Measurements from ENCODE around the gene SLC37A1. TPM values are rescaled to one million over a fixed set of nuclear protein-coding genes. Genes with fewer than 3 reads are reported as not detected.

The SLC37A1 gene
- total RNA-seq, 2 experiments from 2014 or later = 12.7 to 13.3 TPM

GRCh38 chr21:42547001-42547905 is 33.6 kb downstream of the SLC37A1 start:
- peaks cover 10% of the 10 kb centered on the region for H3K4me1 Mint-ChIP-seq
- H3K4me3 Mint-ChIP-seq = no peak overlapping the region
- ChIA-PET POLR2A (no interaction called here), CTCF (no interaction called here)
- H3K27ac Mint-ChIP-seq = no peak overlapping the region
- no peak for DNase-seq
- no peaks in the 10 kb centered on the region for H3K9me3 Mint-ChIP-seq
- H3K36me3 Mint-ChIP-seq (ENCODE audit: low read depth) = peaks cover 13% of the 10 kb centered on the region
- H3K27me3 Mint-ChIP-seq = no peaks in the 10 kb centered on the region

GRCh38 chr21:42547906-42548365 is 34.3 kb downstream of the SLC37A1 start:
- Mint-ChIP-seq H3K27ac (no peak overlapping the region), H3K4me1 (peaks cover 10% of the 10 kb centered on the region), H3K27me3 (no peaks in the 10 kb centered on the region), H3K36me3 (ENCODE audit: low read depth) (peaks cover 13% of the 10 kb centered on the region), H3K4me3 (no peak overlapping the region), H3K9me3 (no peaks in the 10 kb centered on the region)
- no peak for DNase-seq
- POLR2A ChIA-PET = interaction anchor here (0.7 kb wide), 1 partner anchor 21 kb away, joined by 3 read pairs; no protein-coding TSS in a partner anchor
- CTCF ChIA-PET = no interaction called here

GRCh38 chr21:42548687-42549406 is 35.2 kb downstream of the SLC37A1 start:
- Mint-ChIP-seq H3K4me3 (no peak overlapping the region), H3K36me3 (ENCODE audit: low read depth) (peaks cover 10% of the 10 kb centered on the region), H3K4me1 (peaks cover 10% of the 10 kb centered on the region), H3K27ac (no peak overlapping the region), H3K9me3 (no peaks in the 10 kb centered on the region), H3K27me3 (no peaks in the 10 kb centered on the region)
- ChIA-PET POLR2A (interaction anchor here (0.7 to 1.1 kb wide), 2 partner anchors 22 to 34 kb away, joined by 3 read pairs; no protein-coding TSS in a partner anchor), CTCF (interaction anchor here (0.6 kb wide), 1 partner anchor 433 kb away, joined by 4 read pairs; no protein-coding TSS in a partner anchor)
- no peak for DNase-seq

- no peaks in the 10 kb centered on the region for H3K27me3 Mint-ChIP-seq
- no peaks in the 10 kb centered on the region for H3K9me3 Mint-ChIP-seq
- no peak for DNase-seq
- H3K36me3 Mint-ChIP-seq (ENCODE audit: low read depth) = peaks cover 10% of the 10 kb centered on the region
- ChIA-PET POLR2A (no interaction called here), CTCF (no interaction called here)
- no peak overlapping the region for H3K4me3 Mint-ChIP-seq
- H3K27ac Mint-ChIP-seq = no peak overlapping the region
- peaks cover 7% of the 10 kb centered on the region for H3K4me1 Mint-ChIP-seq
Observed at GRCh38 chr21:42550817-42551216, 37.2 kb downstream of the SLC37A1 start.

- H3K9me3 Mint-ChIP-seq = no peaks in the 10 kb centered on the region
- H3K27me3 Mint-ChIP-seq = no peaks in the 10 kb centered on the region
- POLR2A ChIA-PET = no interaction called here
- H3K27ac Mint-ChIP-seq = no peak overlapping the region
- peaks cover 7% of the 10 kb centered on the region for H3K4me1 Mint-ChIP-seq
- CTCF ChIA-PET = no interaction called here
- H3K4me3 Mint-ChIP-seq = no peak overlapping the region
- peaks cover 10% of the 10 kb centered on the region for H3K36me3 Mint-ChIP-seq (ENCODE audit: low read depth)
- DNase-seq = no peak
Observed at GRCh38 chr21:42552407-42553336, 39.0 kb downstream of the SLC37A1 start.

GRCh38 chr21:42553435-42553834 is 39.8 kb downstream of the SLC37A1 start:
- no peaks in the 10 kb centered on the region for H3K27me3 Mint-ChIP-seq
- no peak overlapping the region for H3K4me3 Mint-ChIP-seq
- DNase-seq = no peak
- H3K4me1 Mint-ChIP-seq = peaks cover 3% of the 10 kb centered on the region
- H3K36me3 Mint-ChIP-seq (ENCODE audit: low read depth) = peaks cover 8% of the 10 kb centered on the region
- no peaks in the 10 kb centered on the region for H3K9me3 Mint-ChIP-seq
- no peak overlapping the region for H3K27ac Mint-ChIP-seq
- CTCF ChIA-PET = no interaction called here
- POLR2A ChIA-PET = no interaction called here

GRCh38 chr21:42554251-42554961 is 40.8 kb downstream of the SLC37A1 start:
- no peaks in the 10 kb centered on the region for H3K27me3 Mint-ChIP-seq
- H3K4me3 Mint-ChIP-seq = no peak overlapping the region
- no peaks in the 10 kb centered on the region for H3K4me1 Mint-ChIP-seq
- no peak for DNase-seq
- no peaks in the 10 kb centered on the region for H3K9me3 Mint-ChIP-seq
- ChIA-PET POLR2A (no interaction called here), CTCF (no interaction called here)
- H3K27ac Mint-ChIP-seq = no peak overlapping the region
- H3K36me3 Mint-ChIP-seq (ENCODE audit: low read depth) = peaks cover 4% of the 10 kb centered on the region

GRCh38 chr21:42555756-42556438 is 42.2 kb downstream of the SLC37A1 start:
- Mint-ChIP-seq H3K4me1 (no peaks in the 10 kb centered on the region), H3K9me3 (no peaks in the 10 kb centered on the region), H3K27me3 (no peaks in the 10 kb centered on the region), H3K27ac (no peak overlapping the region), H3K36me3 (ENCODE audit: low read depth) (no peaks in the 10 kb centered on the region), H3K4me3 (no peak overlapping the region)
- DNase-seq = no peak
- CTCF ChIA-PET = no interaction called here
- POLR2A ChIA-PET = no interaction called here

GRCh38 chr21:42556476-42556875 is 42.8 kb downstream of the SLC37A1 start:
- Mint-ChIP-seq H3K36me3 (ENCODE audit: low read depth) (peaks cover 2% of the 10 kb centered on the region), H3K27ac (no peak overlapping the region), H3K27me3 (no peaks in the 10 kb centered on the region), H3K9me3 (no peaks in the 10 kb centered on the region), H3K4me3 (no peak overlapping the region), H3K4me1 (no peaks in the 10 kb centered on the region)
- CTCF ChIA-PET = no interaction called here
- POLR2A ChIA-PET = no interaction called here
- no peak for DNase-seq

GRCh38 chr21:42556960-42557359 is 43.3 kb downstream of the SLC37A1 start:
- Mint-ChIP-seq H3K4me1 (no peaks in the 10 kb centered on the region), H3K4me3 (no peak overlapping the region), H3K27ac (no peak overlapping the region), H3K9me3 (no peaks in the 10 kb centered on the region), H3K36me3 (ENCODE audit: low read depth) (peaks cover 2% of the 10 kb centered on the region), H3K27me3 (no peaks in the 10 kb centered on the region)
- POLR2A ChIA-PET = no interaction called here
- CTCF ChIA-PET = no interaction called here
- no peak for DNase-seq

GRCh38 chr21:42557420-42557819 is 43.8 kb downstream of the SLC37A1 start:
- no peak overlapping the region for H3K27ac Mint-ChIP-seq
- DNase-seq = no peak
- H3K9me3 Mint-ChIP-seq = no peaks in the 10 kb centered on the region
- CTCF ChIA-PET = no interaction called here
- H3K27me3 Mint-ChIP-seq = no peaks in the 10 kb centered on the region
- POLR2A ChIA-PET = no interaction called here
- H3K36me3 Mint-ChIP-seq (ENCODE audit: low read depth) = peaks cover 2% of the 10 kb centered on the region
- no peaks in the 10 kb centered on the region for H3K4me1 Mint-ChIP-seq
- H3K4me3 Mint-ChIP-seq = no peak overlapping the region

- peaks cover 2% of the 10 kb centered on the region for H3K36me3 Mint-ChIP-seq (ENCODE audit: low read depth)
- H3K27ac Mint-ChIP-seq = no peak overlapping the region
- POLR2A ChIA-PET = no interaction called here
- H3K27me3 Mint-ChIP-seq = no peaks in the 10 kb centered on the region
- no peak overlapping the region for H3K4me3 Mint-ChIP-seq
- H3K4me1 Mint-ChIP-seq = no peaks in the 10 kb centered on the region
- no peak for DNase-seq
- CTCF ChIA-PET = no interaction called here
- H3K9me3 Mint-ChIP-seq = no peaks in the 10 kb centered on the region
Observed at GRCh38 chr21:42558368-42558767, 44.7 kb downstream of the SLC37A1 start.
